HG03175 (cell line): ENCODE measurements around the gene ZNF407.

Source experiments
- ATAC-seq: cut with Tn5 transposase; IDR thresholded peaks from one replicate; pipeline ENCODE4 v1.9.1; 2021; ENCODE audit warnings: mild to moderate bottlenecking, moderate library complexity; ENCODE audit not compliant: unreplicated experiment

ZNF407 gene

DNA sequence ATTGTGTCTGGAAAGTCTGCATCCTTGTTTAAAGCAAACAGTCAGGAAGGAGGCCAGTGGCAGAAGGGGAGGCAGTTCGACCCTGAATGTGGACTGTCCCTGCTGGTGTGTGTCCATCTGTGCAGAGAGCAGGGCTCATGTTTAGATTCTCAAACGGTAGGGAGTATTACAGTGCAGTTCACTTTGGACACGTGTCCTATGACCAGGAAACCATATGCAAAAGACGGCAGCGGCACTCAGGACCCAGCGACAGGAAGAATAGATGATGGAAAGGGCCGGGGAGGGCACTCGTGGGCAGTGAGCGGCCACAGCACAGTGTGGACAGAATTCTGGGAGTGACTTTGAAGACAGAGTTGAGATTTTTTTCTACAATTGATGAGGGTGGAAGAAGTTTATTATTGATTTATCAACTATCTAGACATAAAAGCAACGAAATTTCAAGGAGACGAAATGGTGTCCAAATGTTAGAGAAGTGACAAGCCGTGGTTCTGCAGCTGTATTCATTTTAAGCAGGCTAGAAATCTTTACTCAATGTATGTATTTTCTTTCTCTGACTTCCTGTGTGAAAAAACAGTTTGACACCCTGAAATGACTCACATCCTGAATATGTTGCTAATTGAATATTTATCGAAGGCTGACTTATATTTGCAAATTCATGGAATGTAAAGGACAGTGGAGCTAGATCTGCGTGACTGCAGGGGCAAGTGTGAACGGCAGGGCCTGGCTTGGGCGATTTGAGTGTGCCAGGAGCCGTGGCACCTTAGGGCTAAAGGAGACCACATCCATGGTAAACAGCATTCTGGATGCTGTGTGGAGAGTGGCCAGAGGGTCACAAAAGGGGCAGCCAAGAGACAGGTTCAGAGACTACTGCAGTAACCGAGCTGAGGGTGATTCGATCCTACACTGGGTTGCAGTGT is 397.1 kb downstream of the ZNF407 start:
- peak; percentile 89 for ATAC-seq

DNA sequence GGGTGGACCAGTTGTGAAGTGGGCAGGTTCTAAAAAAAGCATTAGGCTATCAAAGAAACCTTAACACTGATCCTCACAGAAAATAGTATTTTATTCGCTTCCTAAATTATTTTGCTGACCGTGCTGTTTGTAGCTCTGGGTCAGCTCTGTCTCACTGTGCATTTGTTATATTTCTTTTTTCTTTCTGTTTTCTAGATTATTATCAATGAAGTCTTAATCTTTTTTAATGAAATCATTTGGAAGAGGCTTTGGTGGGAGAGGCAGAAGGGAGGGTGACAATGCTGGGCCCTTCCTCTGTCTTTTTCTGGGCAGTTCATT is 397.7 kb downstream of the ZNF407 start:
- no peak for ATAC-seq

DNA sequence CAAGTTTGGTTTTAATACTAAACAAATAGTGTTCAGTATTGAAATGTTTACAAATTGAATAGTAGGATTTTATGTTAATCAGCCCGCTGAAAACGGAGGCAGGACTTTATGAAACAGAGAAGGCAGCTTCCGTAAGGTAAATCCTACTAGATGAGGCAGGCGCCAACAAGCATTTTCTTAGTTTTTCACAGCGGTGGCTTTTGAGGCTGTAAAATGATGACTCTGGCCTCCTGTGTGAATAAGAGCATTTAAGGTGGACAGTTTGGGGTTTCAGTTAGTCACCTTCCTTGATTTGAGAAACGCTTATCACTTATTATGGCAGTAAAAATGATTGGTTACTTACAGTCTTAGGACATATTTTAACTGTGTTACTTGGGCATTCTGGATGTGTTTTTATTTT is 398.4 kb downstream of the ZNF407 start:
- ATAC-seq: no peak

DNA sequence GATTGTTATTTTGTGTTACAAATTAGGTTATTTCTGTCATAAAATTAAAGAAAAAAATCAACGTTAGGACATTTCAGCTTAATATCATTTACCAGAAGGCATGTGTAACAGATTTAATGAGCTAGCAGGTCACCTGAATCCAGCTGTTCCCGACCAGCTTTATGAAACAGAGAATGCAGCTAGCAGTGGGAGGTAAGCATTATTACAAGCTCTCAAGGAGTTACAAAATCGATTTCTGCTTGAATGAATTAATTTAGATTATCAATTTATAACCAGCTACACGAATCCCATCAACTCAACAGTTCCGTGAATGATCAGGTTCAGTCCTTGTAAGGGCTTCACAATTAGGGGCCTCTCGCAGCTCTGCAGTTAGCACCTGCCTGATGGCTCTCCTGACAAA is 399.3 kb downstream of the ZNF407 start:
- ATAC-seq: no peak

DNA sequence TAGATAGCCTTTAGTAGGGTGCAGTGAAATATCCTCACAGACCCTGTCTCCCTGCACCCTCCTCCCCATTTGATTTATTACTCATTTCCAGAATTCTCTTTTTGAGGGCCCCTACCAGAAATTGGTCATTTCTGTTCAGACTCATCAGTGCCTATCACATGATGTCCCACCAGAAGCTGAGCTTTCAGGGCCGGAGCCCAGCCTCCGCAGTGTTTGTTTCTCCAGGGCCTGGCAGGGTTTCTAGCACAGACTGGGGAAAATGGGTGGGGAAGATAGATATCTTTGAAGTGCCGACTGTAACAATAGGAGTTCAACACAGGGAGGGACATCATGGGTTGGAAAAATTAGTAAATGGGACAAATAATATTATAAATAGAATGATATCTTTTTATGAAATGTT is 403.2 kb downstream of the ZNF407 start:
- ATAC-seq: no peak

DNA sequence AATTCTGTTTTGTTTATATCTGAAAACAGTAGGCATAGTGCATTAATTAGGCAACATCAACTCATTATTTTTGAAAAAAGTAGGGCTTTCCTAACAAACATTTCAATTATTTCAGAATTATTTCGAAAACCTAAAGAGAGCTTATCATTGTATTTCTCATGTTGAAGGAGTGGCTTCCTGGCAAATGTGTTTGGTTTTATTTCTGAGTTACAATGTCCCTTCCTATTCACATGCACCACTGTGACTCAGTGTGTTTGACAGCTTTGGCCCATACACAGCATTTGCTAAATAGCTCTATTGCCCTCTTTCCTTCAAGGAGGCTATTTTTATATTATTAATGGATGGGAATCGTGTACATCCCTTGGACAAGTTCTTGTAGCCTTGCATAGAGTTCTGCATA is 405.4 kb downstream of the ZNF407 start:
- no peak for ATAC-seq

DNA sequence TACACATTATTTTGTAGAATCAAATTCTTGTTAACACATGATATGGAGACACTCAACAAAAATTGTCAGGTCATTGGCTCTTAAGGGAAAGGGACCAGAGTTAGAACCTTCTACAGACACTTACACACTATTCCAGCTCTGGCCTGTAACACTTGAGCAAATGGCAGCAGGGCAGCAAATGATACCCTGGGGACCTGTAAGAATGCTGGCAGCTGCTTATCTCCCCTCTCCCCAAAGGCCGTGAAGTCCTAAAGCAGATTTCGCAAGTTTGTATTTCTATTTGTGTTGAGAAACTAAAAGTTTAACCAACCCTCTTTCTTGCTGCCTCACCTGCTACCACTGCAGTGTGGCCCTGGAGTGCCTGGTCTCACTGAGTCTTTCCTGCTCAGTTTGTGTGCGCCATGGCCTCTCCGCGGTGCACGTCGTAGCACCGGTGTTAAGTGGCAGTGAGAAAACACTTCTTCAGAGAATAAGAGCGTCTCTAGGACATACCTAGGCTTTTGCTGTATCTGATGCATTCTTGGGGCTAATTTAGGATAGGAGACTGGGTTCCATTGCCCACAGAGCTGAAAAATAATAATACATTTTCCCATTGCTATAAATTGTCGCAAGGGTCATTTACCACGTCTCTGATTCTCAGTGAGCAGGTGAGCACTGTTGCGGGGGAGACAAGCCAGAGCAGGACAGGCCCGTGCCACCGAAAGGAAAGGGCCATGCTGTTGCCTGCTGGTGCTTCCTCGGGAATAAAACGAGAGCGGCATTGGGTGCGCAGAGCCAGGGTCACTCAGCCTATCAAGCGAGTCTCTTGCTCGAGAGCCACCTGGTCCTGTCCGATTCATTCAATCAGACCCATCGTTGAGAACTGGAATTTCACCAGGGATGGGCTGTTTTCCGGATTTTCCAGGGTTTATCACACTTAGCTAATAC is 406.4 kb downstream of the ZNF407 start:
- no peak for ATAC-seq

DNA sequence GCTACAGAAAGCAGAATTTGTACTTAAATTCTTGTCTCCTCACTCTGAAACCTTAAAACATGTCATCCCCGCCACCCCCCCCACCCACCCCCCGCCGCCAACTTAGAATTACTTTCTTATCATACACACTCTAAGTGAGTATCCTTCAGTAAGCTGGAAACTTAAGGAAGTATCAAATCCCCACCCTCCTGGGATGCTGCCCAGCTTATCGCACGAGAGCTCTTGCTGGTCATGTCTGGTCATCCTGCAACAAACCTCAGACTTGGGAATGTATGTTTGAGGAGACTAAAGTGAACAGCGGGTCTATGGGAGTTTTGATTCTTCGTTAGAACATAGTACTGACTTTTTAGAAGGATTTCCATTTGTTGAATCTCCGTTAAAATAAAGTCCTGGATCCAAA is 408.0 kb downstream of the ZNF407 start:
- no peak for ATAC-seq

DNA sequence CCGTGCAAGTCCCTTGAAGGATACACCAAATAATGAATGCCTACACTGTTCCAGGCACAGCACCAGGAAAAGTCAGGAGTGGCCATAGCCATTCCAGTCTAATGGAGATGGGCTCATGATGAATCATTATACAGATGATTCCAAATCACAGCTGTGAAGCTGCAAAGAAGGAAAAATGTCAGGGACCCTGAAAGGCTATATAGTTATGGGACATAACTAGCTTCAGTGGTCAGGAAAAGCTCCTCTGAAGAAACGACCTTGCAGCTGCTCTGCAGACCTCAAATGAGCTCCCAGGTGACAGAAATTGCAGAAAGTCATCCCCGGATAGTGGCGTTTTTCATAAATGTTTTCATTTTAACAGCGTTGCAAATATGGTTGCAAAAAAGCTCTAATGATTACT is 410.5 kb downstream of the ZNF407 start:
- ATAC-seq: no peak

DNA sequence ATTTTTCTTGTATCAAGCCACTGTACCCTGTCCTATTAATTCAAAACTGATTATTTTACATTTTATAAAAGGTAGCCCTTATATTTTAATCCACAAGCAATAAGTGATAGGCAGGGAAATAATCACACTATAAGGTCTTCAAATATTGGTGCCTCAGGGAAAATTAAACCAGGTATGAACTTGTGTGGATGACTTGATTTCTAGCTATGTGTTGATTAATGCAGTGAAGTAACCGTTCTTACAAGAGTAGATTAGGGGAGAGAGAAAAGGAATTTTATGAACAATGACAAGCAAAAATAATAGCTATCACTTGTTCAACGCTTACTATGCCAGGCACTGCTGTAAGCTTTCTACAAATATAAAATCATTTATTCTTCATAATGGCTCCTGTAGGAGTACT is 411.6 kb downstream of the ZNF407 start:
- no peak for ATAC-seq

DNA sequence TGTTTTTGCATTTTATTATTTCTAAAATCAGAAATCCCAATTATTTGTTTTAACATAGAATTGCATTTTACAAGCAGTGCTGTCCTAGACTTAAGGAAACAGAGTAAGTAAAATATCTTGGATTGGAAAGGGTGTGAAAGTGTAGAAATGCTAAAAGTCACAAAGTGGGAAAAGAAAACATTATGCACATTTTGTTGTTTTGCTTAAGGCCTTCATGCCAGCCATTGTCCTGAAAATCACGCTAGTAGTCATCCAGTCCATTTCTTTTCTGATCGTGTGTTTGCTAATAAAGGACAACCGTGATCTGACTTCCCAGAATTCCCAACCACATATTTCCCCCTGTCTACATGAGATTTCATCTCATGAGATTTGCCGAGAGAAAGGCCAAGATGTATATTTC is 412.2 kb downstream of the ZNF407 start:
- ATAC-seq: no peak

DNA sequence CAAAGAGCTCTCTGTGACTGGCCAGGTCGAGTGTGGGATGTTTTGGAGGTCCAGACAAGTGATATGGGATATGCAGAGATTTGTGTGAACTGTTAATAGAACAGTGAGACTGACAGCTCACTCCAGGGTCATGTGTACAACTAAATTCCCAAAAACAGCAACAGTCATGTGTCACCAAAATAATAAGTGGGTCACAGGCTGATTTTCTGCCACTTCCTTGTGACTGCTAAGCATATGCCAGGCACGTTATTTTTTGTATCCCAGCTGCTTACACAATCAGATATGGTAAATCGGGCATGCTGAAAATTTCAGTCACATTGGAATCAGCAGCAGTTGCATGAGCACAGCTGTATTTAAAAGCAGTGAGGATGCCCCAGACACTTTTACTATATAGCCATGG is 412.6 kb downstream of the ZNF407 start:
- no peak for ATAC-seq

DNA sequence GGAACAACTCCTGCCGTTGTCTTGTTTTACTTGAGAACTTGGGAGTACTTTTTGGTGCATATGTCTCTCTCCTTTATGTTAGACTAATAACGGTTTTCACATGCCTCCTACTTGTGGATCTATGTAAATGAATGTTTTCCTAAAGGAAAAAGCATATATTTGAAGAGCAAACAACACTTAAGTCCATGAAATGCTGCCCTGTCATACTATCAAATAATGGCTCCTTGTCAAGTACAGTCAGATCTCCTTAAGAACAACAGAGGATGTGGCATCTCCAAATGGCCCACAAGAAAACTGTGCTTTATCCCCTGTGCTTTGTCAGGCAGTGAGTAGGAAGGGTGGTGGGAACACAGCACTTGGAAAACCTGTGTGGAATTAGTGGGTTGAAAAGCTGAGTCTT is 413.0 kb downstream of the ZNF407 start:
- no peak for ATAC-seq

DNA sequence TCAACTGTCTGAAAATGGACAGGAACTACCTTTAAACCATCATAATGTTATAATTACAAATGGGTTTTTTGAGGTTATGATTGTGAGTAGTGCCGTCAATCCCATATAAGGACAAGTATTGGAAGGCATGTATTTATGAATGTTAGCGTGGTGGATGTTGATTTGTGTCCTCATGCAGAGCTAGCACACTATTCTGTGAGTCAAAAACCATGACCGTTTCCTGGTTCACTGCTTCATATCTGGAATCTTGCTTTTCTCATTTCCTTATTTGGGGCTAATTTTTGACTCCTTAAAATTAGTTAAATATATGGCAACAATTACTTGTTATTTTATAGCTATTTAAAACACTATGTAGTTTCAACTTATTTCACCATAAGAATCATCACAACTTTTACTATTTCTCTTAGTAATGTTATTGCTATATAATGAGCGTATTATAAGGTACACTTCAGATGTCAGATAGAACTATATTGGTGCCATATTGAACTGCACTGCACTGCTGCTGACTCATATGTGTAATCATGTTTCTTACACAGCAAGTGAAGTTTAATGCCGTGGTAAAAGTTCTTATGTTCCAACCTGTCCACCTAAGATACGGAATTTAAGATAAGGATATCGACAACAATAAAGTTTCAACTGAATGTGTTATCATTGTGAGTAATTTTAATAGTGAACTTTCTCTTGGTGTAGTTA is 418.5 kb downstream of the ZNF407 start:
- ATAC-seq: peak; percentile 89

DNA sequence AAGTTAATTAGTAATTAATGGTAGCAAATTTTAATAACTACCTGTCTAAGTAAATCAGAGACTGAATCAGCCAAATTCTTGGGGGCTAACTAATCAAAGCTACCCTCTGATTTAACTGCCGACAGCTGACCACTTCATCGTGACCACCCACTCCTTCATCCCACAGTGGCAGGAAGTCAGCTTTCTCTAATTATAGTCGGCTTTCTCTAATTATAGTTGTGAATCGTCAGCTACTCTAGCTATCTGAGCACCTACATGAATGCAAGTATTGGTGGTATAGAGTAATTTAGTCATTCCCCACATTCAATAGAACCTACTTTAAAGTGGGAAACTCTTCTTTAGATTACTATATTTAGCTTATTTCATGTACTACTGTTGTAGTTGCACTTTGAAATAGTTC is 425.8 kb downstream of the ZNF407 start:
- peak; percentile 50 for ATAC-seq

DNA sequence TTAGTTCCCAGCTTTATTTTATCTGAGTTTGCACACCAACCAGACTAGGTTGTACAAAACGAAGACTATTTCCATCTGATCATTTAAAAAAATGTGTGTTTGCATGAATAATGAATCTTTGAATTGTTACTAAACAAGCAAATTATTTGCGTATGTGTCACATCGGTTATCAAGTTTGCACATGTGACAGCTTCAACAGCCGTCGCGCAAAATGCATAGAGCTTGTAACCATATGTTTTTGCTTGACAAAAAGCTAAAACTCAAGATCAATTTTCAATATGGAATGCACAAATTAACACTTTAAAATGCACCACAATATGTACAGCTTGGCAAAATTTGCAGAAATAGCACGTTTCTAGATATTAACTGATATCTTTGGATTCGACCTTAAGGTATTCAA is 427.2 kb downstream of the ZNF407 start:
- no peak for ATAC-seq

DNA sequence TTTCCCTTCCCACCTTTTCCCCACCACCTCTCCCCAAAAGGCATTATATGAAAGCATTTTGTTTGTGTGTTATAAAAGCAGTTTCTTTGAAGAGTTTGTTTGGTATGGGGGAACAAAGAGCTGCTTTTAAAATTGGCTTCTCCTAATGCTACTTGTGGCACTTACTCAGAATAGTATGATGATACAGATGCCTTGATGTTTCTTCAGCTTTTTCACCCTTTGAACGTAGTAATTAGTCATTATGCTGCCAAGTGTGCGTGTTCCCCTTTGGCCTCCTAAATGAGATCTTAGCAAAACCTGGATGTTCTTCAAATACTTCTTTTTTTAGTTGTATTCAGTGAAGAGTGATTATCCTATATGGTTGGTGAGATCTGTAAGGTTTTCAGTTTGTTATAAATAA is 427.9 kb downstream of the ZNF407 start:
- ATAC-seq: no peak

DNA sequence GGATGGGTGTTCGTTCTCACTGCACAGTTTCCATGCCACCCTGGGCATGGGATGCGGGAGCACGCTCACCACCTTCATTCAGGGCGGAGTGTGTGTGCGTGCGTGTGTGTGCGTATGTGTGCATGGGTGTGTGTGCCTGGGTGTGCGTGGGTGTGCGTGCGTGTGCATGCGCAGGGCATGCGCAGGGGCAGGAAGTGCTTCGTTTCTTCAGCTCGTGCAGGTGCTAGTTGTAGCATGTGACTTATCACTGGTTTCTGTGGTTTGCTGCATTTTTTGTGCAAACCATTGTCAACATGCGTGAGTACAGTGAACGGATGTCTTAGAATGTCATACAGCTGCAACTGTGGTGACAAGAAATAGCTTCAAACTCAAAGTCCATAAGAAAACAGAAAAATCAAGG is 431.8 kb downstream of the ZNF407 start:
- no peak for ATAC-seq

DNA sequence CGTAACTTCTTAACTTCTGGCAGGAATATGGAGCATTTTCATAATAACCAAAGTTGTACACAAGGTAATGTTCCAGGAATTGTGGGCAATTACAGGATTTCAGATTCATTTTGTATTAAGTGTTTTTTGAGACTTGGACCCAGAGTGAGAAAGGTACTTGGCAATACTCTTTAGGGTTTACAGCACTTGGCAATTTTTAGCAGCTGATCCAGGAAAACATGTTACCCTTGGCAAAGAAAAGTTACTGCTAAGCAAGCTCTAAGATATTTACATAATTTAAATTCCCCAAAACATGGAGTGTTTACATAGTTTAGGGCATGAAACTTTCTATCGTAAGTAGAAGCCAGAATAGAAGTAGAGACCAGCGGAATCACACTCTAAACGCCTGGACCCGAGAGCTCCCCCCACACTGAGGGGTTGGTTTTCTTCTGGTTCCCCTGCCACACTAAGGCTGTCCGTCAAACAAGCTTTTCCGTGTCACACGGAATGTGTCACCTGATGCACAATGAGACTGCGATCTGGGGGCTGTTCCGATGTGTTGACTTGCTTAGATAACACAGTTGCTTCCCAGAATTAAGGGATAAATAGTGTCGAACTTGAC is 434.1 kb downstream of the ZNF407 start:
- ATAC-seq: no peak

DNA sequence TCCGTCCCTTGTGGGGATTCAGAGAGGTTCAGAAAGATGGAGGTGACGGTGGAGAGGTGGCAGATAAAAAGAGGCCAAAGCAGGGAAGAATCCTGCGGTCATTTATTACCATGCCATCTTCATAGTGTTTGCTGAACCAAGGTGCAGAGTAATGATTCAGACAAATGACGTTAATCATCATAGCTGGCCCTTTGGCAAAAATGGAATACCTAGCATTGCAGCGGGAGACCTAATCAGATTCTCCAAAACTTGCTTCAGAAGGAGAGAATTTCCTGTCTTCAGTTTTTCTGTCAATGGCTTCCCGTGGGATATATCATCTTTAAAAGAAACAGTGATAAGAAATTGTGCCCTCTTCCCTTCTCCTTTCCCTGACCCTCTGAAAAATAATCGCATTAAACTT is 435.8 kb downstream of the ZNF407 start:
- ATAC-seq: no peak

DNA sequence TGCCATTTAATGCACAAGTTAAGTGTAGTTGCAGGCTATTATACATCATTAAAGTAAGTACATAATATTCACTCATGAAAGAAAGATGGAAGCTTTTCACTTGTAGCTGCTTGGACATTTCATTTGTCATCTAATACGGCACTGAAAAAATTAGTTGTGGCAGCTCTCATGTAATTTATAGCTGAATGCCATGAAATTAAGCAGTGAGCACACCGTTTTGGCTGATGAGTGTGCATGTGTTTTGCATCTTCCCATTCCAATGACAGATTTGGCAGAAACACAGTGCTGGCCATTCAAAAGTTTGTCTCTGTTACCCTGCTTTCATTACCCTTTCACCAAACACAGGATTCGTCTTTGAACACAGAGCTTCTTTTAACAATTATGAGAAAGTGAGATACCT is 437.3 kb downstream of the ZNF407 start:
- ATAC-seq: no peak
